ENCODE results near the gene ICAM1. TPM values are rescaled to one million over a fixed set of nuclear protein-coding genes. Genes with fewer than 3 reads are reported as not detected.

ICAM1 gene
- total and polyA plus RNA-seq, 2 of the 8 experiments (the other 6 are each of a cell fraction or from before 2014, with no cell fraction given), result 4.0 to 9.4 TPM

DNA sequence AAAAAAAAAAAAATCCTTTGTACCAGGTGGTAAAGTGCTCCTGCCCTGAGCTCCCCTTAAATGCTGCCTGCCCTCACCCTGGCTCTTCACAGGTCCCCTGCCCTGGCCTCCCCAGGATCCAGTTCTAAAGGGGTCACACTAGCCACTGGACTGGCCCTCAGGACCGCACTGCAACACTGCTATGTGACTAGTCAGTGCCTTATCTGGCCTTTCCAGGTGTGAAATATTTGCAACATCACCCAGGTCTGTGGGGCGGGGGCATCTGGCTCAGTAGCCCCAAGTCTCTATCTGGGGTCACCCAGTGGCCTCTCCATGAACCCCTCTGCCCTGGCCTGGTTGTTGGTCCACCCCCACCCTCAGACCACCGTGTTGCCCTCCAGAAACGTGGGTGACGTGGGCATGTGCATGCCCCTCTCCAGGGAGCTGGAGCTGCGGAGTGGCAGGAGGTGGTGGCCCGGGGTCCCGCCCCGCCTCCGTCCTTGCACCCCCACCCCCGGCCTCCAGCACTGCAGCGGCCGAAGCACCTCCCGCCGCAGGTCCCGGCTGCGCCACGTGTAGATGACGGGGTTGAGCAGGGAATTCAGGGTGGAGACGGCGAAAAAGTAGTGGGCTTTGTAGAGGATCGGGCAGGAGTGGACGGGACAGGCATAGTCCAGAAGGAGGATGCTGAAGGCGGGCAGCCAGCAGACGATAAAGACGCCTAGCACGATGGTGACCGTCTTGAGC, 47.3 kb upstream of the ICAM1 start (continued):
- no peak for TF ChIP-seq CHD7 (IDR thresholded peaks at IDR 0.05; ENCODE audit: insufficient replicate concordance, low read length)
- TF ChIP-seq TEAD4 (IDR thresholded peaks at IDR 0.05; ENCODE audit: low read depth, low read length), result no peak

Measured in H1 (cell line).